Placental pericyte (primary cell): ENCODE measurements around the gene RAB11FIP2. TPM values are rescaled to one million over a fixed set of nuclear protein-coding genes. Genes with fewer than 3 reads are reported as not detected.

Experiments used
- total RNA-seq: library from RNA; depleted of rRNA; stranded (reverse); fragments of >200 nt; gene quantifications from 2 replicates; pipeline ENCODE4 v1.2.3, GENCODE V29; 2012

RAB11FIP2 gene
- 21.4 and 26.9 TPM in 2 replicates for total RNA-seq

GRCh38 chr10:118046395-118047156, at the start of gene RAB11FIP2:
TSS of gene RAB11FIP2 (minus strand) at chr10:118046941. CDS start at chr10:118046163, 778 bp downstream.

